Neural cell (in vitro differentiated cells): Measurements from ENCODE around the gene C10orf105. TPM values are rescaled to one million over a fixed set of nuclear protein-coding genes. Genes with fewer than 3 reads are reported as not detected.

ENCODE experiments used
- H2AFZ ChIP-seq: fragments of 200-600, 300-800 bp; sonication (generic), shearing (Covaris generic); 2 replicates; pipeline ENCODE4 v1.6.0; 2014; ENCODE audit warnings: low read depth, mild to moderate bottlenecking, antibody characterized with exemption, low read length, moderate library complexity
- H3F3A ChIP-seq: fragments of 200-600 bp; shearing (Covaris generic); 2 replicates; pipeline ENCODE4 v1.6.1; 2016; ENCODE audit warnings: mild to moderate bottlenecking, moderate library complexity, mixed read lengths, antibody characterized with exemption, low read length; ENCODE audit not compliant: insufficient read depth, poor library complexity, severe bottlenecking
- H3K27ac ChIP-seq: fragments of 200-600, 300-800 bp; sonication (generic), shearing (Covaris generic); 2 replicates; pipeline ENCODE4 v1.5.1; 2014; ENCODE audit warnings: mild to moderate bottlenecking, low read length, moderate library complexity
- H3K27me3 ChIP-seq: fragments of 300-800, 200-600 bp; sonication (generic), shearing (Covaris generic); 2 replicates; pipeline ENCODE4 v1.6.0; 2014; ENCODE audit warnings: mild to moderate bottlenecking, low read depth, low read length, moderate library complexity; ENCODE audit not compliant: insufficient read depth
- H3K36me3 ChIP-seq: fragments of 300-800, 200-600 bp; sonication (generic), shearing (Covaris generic); 2 replicates; pipeline ENCODE4 v1.5.1; 2014; ENCODE audit warnings: mild to moderate bottlenecking, antibody characterized with exemption, low read length, moderate library complexity; ENCODE audit not compliant: insufficient read depth
- H3K4me2 ChIP-seq: fragments of 300-800, 200-600 bp; sonication (generic), shearing (Covaris generic); 2 replicates; pipeline ENCODE4 v1.6.0; 2014; ENCODE audit warnings: mild to moderate bottlenecking, low read length
- H3K4me3 ChIP-seq: fragments of 300-800, 200-600 bp; sonication (generic), shearing (Covaris generic); 2 replicates; pipeline ENCODE4 v1.5.1; 2014; ENCODE audit warnings: mild to moderate bottlenecking, low read length, moderate library complexity
- H3K79me2 ChIP-seq: fragments of 200-600 bp; shearing (Covaris generic); replicated peaks from 2 replicates; pipeline ENCODE4 v1.6.0; 2014; ENCODE audit warnings: mild to moderate bottlenecking, low read length, moderate library complexity; ENCODE audit not compliant: insufficient read depth
- H3K9ac ChIP-seq: fragments of 300-800, 200-600 bp; sonication (generic), shearing (Covaris generic); 2 replicates; pipeline ENCODE4 v1.6.1; 2016; ENCODE audit warnings: mild to moderate bottlenecking, low read length, mixed read lengths
- H3K9me2 ChIP-seq: fragments of 200-600 bp; shearing (Covaris generic); 2 replicates; pipeline ENCODE4 v1.6.1; 2016; ENCODE audit warnings: mild to moderate bottlenecking, low read length, mixed read lengths; ENCODE audit not compliant: insufficient read depth
- H3K9me3 ChIP-seq: fragments of 200-600, 300-800 bp; sonication (generic), shearing (Covaris generic); 2 replicates; pipeline ENCODE4 v1.6.1; 2016; ENCODE audit warnings: mild to moderate bottlenecking, mixed run types, low read length, moderate library complexity, mixed read lengths
- H4K20me1 ChIP-seq: fragments of 200-600 bp; shearing (Covaris generic); 2 replicates; pipeline ENCODE4 v1.6.1; 2016; ENCODE audit warnings: mild to moderate bottlenecking, mixed run types; ENCODE audit not compliant: insufficient read depth
- CTCF ChIP-seq: fragments of 450-650 bp; IDR thresholded peaks from 2 replicates; pipeline ENCODE4 v1.5.1; 2014; ENCODE audit warnings: antibody characterized with exemption, mild to moderate bottlenecking, moderate library complexity; ENCODE audit not compliant: poor library complexity, severe bottlenecking
- EP300 ChIP-seq: fragments of 450-650 bp; conservative IDR thresholded peaks from 2 replicates; pipeline ENCODE4 v1.6.1; 2014; ENCODE audit warnings: antibody characterized with exemption, mild to moderate bottlenecking, moderate library complexity; ENCODE audit not compliant: poor library complexity, severe bottlenecking
- EZH2 ChIP-seq: fragments of 200-600, 300-800 bp; shearing (Covaris generic), sonication (generic); IDR thresholded peaks from 2 replicates; pipeline ENCODE4 v1.6.1; 2014; ENCODE audit warnings: antibody characterized with exemption, low read length, borderline replicate concordance, mild to moderate bottlenecking; ENCODE audit not compliant: insufficient read depth, poor library complexity, severe bottlenecking
- MXI1 ChIP-seq: fragments of 450-650 bp; conservative IDR thresholded peaks from 2 replicates; pipeline ENCODE4 v1.6.1; 2014; ENCODE audit warnings: antibody characterized with exemption, mild to moderate bottlenecking; ENCODE audit not compliant: poor library complexity, severe bottlenecking
- POLR2AphosphoS5 ChIP-seq: IDR thresholded peaks from 2 replicates; pipeline ENCODE4 v1.6.1; 2012
- RAD21 ChIP-seq: fragments of 450-650 bp; conservative IDR thresholded peaks from 2 replicates; pipeline ENCODE4 v1.6.1; 2014; ENCODE audit warnings: antibody characterized with exemption, mild to moderate bottlenecking, moderate library complexity
- REST ChIP-seq: IDR thresholded peaks from 2 replicates; pipeline ENCODE4 v1.6.1; 2012; ENCODE audit warnings: borderline replicate concordance
- SMC3 ChIP-seq: fragments of 450-650 bp; conservative IDR thresholded peaks from 2 replicates; pipeline ENCODE4 v1.6.1; 2014; ENCODE audit warnings: antibody characterized with exemption, mild to moderate bottlenecking, moderate library complexity; ENCODE audit not compliant: poor library complexity
- TAF1 ChIP-seq: IDR thresholded peaks from 2 replicates; pipeline ENCODE4 v1.6.1; 2012; ENCODE audit warnings: low read depth
- polyA plus RNA-seq: library from polyadenylated mRNA; depleted of rRNA; stranded (reverse); fragments of >200 nt; gene quantifications from 2 replicates; pipeline ENCODE4 v1.2.3, GENCODE V29; 2014

The C10orf105 gene
- polyA plus RNA-seq, 1 donor from 2014 or later = 0.11 TPM

GRCh38 chr10:71700731-71701368 is 18.7 kb downstream of the C10orf105 start:
- no peaks in the 10 kb centered on the region for H3K36me3 ChIP-seq
- H3K9me2 ChIP-seq = no peaks in the 10 kb centered on the region
- no peaks in the 10 kb centered on the region for H3F3A ChIP-seq
- no peaks in the 10 kb centered on the region for H4K20me1 ChIP-seq
- no peaks in the 10 kb centered on the region for H3K79me2 ChIP-seq
- H3K4me2 ChIP-seq = no peak overlapping the region
- no peak overlapping the region for H2AFZ ChIP-seq
- H3K4me3 ChIP-seq = no peak overlapping the region
- no peaks in the 10 kb centered on the region for H3K9me3 ChIP-seq
- no peak overlapping the region for H3K27ac ChIP-seq
- H3K27me3 ChIP-seq = no peaks in the 10 kb centered on the region
- TF ChIP-seq EP300 (no peak), POLR2AphosphoS5 (no peak), EZH2 (no peak), REST (no peak), SMC3 (no peak), RAD21 (no peak), MXI1 (no peak), TAF1 (no peak), CTCF (no peak)
- no peak overlapping the region for H3K9ac ChIP-seq

- Histone ChIP-seq H3F3A (no peaks in the 10 kb centered on the region), H3K4me2 (no peak overlapping the region), H3K4me3 (no peak overlapping the region), H3K79me2 (no peaks in the 10 kb centered on the region), H3K27ac (no peak overlapping the region), H3K9ac (no peak overlapping the region), H3K9me2 (no peaks in the 10 kb centered on the region), H3K27me3 (no peaks in the 10 kb centered on the region), H2AFZ (no peak overlapping the region), H3K36me3 (no peaks in the 10 kb centered on the region), H3K9me3 (no peaks in the 10 kb centered on the region), H4K20me1 (no peaks in the 10 kb centered on the region)
- no peak for TF ChIP-seq SMC3
- TF ChIP-seq CTCF = no peak
- TF ChIP-seq TAF1 = no peak
- TF ChIP-seq RAD21 = no peak
- no peak for TF ChIP-seq EZH2
- no peak for TF ChIP-seq REST
- TF ChIP-seq POLR2AphosphoS5 = no peak
- no peak for TF ChIP-seq EP300
- no peak for TF ChIP-seq MXI1
Observed at GRCh38 chr10:71698737-71699136, 20.8 kb downstream of the C10orf105 start.
